Endometrium (tissue), 2 donors: ENCODE measurements around the gene MTUS2.

Experiments used
- FAIRE-seq: peaks from 2 replicates; lab custom pipeline; 2012; peaks lifted over from hg19 to GRCh38; lab: Jason Lieb, UNC
- donor health status: control.
- donor health status: control.

MTUS2 gene

DNA sequence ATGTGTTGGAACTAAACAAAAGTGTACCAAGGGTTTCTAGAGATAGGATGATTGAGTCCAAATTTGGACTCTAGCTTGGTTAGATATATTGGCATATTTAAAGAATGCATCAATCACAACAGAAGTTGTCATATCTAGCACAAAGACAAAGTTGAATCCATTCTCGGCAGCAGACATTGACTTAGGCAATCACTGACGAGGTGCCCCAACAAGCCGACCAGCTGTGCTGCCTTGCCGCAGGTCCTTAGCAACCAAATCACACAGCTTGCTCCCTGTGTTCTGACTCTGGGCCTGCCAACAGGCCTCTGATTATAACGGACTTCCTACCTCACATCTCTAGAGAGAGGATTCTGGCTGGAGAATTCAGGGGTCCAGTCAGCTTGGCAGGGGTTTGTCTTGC, 208.7 kb downstream of the MTUS2 start:
- no peak for FAIRE-seq

- FAIRE-seq: no peak
These were observed 218.6 kb downstream of the MTUS2 start for GRCh38 chr13:29038700-29039099.

DNA sequence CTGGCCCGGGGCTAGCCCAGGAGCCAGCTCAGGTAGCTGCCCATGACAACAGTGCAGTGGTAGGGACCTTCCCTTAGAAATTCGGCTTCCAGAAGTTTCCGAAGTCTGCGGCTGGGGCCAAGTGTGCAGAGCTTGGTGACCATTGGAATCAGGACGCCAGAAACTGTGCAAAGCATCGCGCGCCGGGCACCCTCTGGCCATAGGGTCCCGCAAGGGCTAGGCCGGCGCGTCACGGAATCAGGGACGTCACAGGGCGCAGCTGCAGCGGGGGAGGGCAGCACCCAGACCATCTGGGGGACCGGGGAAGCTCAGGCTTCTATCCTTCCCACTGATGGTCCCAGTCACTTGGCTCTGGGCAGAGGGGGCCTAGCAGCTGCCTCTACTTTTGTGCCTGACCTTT, 219.1 kb downstream of the MTUS2 start:
- FAIRE-seq: no peak

DNA sequence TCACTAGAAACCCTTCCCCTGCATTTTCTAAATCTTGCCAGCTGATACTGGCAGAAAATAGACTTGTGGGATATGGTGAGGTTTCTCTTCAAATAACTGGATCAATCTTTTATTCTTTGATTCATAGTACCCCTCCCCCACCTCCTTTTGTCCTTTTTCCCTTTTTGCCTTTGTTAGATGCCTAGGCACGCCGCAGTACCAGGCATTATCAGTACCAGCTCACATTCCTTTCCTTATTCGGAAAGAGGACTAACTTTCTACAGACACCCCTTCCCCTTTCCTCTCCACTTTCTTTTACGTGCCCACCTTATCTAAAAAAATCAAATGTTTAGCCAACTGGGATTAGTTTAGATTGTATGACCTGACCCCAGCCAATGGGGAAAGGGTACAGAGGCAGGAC, 226.4 kb downstream of the MTUS2 start:
- FAIRE-seq: no peak

DNA sequence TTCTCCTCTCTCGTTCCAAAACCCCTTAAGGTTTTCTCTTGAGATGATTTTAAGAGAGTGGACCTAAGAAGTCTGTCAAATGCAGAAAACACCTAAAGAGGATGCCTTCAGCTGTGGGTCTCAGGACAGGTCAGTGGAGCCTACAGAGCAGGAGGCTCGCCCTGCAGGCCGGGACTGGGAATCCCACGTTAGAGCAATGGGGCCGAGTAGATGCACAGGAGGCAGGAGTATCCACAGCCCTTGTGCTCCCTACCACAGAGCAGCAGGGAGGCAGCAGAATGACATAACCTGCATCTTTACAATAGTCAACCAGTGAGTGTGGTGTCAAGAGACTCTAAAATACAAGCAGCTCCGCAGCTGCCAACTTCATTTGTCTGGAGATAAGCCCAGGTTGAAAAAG, 229.4 kb downstream of the MTUS2 start:
- no peak for FAIRE-seq

DNA sequence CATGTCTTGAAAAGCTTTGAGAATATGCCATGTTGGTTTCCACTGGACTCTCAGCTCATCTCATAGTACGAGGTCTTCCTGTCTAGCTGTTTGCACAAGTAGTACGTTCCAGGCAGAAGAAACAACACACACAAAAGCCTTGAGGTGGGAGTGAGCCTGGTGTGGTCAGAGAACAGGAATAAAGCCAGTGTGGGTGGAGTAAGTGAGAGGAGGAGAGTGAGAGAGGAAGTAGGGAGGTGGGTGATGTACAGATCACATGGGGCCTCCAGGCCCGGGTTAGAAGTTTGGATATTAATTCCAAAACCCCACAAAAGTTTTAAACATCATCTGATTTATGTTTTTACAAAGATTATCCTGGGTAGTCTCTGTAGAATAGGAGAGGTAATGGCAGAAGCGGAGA, 230.6 kb downstream of the MTUS2 start:
- FAIRE-seq: no peak

- FAIRE-seq: no peak
These were observed 239.7 kb downstream of the MTUS2 start for GRCh38 chr13:29059800-29060199.

- FAIRE-seq: no peak
These were observed 245.0 kb downstream of the MTUS2 start for GRCh38 chr13:29065142-29065541.

DNA sequence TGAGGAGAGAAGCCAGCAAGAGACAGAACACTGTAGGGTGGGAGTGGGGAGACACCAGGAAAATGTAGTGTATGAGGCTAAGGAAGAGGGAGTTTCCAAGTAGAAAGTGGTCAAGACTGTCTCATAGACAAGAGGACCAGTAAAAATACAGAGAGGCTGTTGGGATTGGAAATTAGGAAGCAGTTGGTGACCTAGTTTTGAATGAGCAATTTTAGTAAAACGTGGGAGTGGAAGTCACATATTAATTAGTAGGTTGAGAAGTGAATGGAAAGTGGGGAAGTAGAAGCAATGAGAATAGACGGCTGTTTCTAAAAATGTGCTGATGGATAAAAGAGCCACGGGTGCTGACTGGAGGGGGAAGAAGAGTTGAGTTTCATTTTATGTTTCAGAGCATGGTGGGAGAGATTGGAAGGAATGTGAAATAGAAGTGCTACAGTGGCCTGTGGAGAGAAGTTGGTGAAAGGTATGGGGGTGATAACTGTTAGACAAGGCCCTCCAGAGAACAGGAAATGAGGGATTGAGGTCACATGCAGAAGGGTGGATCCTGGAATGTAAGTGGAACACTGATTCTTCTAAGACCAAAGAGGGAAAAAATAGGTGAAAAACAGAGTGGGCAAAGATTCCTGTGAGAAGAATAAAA, 247.3 kb downstream of the MTUS2 start:
- FAIRE-seq: no peak

- FAIRE-seq: no peak
These were observed 253.6 kb downstream of the MTUS2 start for GRCh38 chr13:29073755-29074154.

DNA sequence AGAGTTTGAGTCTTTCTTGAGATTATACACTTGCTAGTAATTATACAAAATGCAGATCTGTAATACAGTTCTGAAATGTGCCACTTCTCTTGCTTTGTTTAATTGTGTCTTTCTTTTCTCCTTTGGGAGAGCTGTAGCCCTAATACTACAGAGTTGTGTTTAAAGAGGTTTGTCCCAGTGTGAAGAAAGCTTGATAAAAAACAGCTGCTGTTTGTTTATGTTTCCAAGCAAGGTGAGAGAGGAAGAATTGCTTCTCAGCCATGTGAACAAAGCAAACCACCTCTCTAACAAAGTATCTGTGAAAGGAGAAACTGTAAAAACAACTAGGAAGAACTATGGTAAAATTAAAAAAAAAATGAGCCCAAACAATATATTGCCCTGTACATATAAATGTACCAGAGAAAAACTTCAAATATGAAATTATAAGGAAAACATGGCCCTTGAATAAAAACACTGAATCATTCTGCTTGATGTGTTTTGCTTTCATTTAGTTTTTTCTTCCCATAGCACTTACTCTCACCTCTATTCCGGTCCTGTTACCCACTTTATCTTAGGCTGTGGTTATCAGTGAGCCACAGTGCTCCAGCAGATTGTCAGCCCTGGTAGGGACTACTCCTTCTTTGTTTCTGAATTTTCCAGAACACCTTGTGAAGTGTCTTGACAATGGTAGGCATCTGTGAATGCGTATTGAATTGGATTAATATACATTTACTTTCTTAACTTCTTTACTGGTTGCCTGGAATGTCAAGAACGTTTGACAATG, 257.1 kb downstream of the MTUS2 start:
- FAIRE-seq: no peak

GRCh38 chr13:29081036-29081435, 260.9 kb downstream of the MTUS2 start:
- no peak for FAIRE-seq

- no peak for FAIRE-seq
These were observed 261.7 kb downstream of the MTUS2 start for GRCh38 chr13:29081697-29082440.

GRCh38 chr13:29099781-29100406, 279.8 kb downstream of the MTUS2 start:
- FAIRE-seq: no peak

DNA sequence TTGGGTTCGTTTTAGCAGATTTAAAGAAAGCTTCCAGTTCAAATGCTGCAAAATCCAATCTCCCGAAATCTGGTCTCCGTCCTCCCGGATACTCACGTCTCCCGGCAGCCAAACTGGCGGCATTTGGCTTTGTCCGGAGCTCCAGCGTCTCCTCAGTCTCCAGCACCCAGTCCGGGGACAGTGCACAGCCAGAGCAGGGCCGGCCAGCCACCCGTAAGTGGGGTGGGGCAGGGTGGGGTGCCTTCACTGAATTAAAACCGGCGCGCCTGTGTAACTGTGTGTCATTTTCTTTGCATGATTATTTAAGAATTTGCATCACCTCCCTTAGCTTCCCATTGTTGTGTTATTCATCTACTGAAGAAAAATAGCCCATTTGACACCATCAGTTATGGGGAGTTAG, 280.6 kb downstream of the MTUS2 start:
- FAIRE-seq: no peak

- no peak for FAIRE-seq
These were observed 281.3 kb downstream of the MTUS2 start for GRCh38 chr13:29101409-29101808.

GRCh38 chr13:29101905-29102304, 281.8 kb downstream of the MTUS2 start:
- no peak for FAIRE-seq

GRCh38 chr13:29103065-29103800, 283.1 kb downstream of the MTUS2 start:
- no peak for FAIRE-seq

GRCh38 chr13:29104461-29104860, 284.3 kb downstream of the MTUS2 start:
- no peak for FAIRE-seq

DNA sequence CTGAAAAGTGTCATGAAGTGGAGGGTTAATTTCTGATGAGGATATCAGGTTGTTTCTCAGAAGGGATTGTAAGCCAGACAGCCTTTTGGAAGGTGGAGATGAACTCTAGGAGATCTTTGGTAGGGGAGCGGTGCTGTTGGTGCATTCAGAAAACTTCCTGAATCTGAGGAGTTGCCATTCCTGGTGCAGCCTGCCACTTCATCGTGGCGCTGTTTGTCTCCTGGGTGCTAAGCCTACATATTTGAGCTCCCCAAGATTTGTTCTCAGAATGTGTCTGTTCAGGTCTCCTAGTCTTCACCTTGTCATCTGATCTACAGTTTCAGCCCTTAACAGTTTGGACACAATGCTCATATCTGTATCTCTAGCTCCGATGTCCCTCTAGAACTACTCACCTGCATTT, 285.6 kb downstream of the MTUS2 start:
- FAIRE-seq: no peak

DNA sequence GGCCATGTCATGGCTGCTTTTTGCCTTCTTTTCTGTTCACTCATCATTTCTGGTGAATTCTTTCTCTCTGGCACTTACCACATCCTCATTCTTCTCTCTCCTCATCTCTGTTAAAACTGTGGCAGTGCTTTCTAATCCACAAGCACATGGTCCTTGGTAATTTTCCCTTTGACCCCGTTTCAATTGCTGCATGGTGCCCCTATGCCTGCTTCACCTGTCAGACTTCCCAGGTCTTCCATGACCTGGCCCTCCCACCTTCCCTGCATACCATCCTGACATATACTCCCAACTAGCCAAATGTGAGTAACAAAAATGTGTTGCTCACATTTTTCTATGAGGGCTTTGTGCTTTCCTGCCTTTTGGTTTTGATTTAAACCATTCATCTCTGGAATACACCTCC, 286.5 kb downstream of the MTUS2 start:
- no peak for FAIRE-seq
